ENCODE results near the gene CYB5B.

- TF ChIP-seq POLR2AphosphoS5 (IDR thresholded peaks at IDR 0.05; ENCODE audit: low read depth, low read length) (no peak), CTCF (IDR thresholded peaks at IDR 0.05) (no peak), NRF1 (IDR thresholded peaks at IDR 0.05; ENCODE audit: low read depth, low read length) (no peak), GATA2 (CRISPR knock-in tag; IDR thresholded peaks at IDR 0.05) (no peak), RAD21 (IDR thresholded peaks at IDR 0.05; ENCODE audit: low read length) (no peak), ZBTB33 (IDR thresholded peaks at IDR 0.05; ENCODE audit: borderline replicate concordance, low read depth) (no peak)
Measured at GRCh38 chr16:69411064-69411985, 13.1 kb upstream of the CYB5B start.

Measured in SK-N-SH (cell line).